GM12801 (cell line): ENCODE results near the gene MEIS2.

Experiments used
- CTCF ChIP-seq: IDR thresholded peaks from one replicate; pipeline ENCODE4 v1.5.1; 2011; ENCODE audit warnings: control low read depth; ENCODE audit not compliant: insufficient read length; ENCODE audit errors: extremely low read depth

Gene MEIS2

GRCh38 chr15:37056177-37057121 lies 43.9 kb downstream of the MEIS2 start:
- no peak for TF ChIP-seq CTCF

- TF ChIP-seq CTCF = no peak
Measured at GRCh38 chr15:37055481-37055880, 44.9 kb downstream of the MEIS2 start.

GRCh38 chr15:37054336-37054735 lies 46.0 kb downstream of the MEIS2 start:
- TF ChIP-seq CTCF = no peak

- TF ChIP-seq CTCF = no peak
Measured at GRCh38 chr15:37053166-37053565, 47.2 kb downstream of the MEIS2 start.

- no peak for TF ChIP-seq CTCF
Measured at GRCh38 chr15:37050345-37050744, 50.0 kb downstream of the MEIS2 start.

GRCh38 chr15:37046876-37047614 lies 53.3 kb downstream of the MEIS2 start:
- no peak for TF ChIP-seq CTCF

- TF ChIP-seq CTCF = no peak
Measured at GRCh38 chr15:37045859-37046740, 54.2 kb downstream of the MEIS2 start.
